Adrenal gland (tissue), 12 donors: ENCODE results near the gene ASXL2. TPM values are rescaled to one million over a fixed set of nuclear protein-coding genes. Genes with fewer than 3 reads are reported as not detected.

Source experiments
- DNase-seq, 7 donors: peaks; one replicate each; pipeline ENCODE4 v3.0.0-alpha.2; 2019 to 2020
- H3K27ac ChIP-seq, 5 donors: fragments of 200-600 bp; sonication (generic) in 4 of 5; 1 replicate in 3 of 5; 2 replicates in 2 of 5; pipeline versions ENCODE4 v1.5.1 to v1.8.0; 2016 to 2020; ENCODE audit warnings: mild to moderate bottlenecking in 1 of 5
- H3K27me3 ChIP-seq: fragments of 200-600 bp; 2 replicates; pipeline ENCODE4 v1.8.0; 2021
- H3K36me3 ChIP-seq, 2 donors: fragments of 200-600 bp; replicated peaks in 1 of 2; 1 replicate in 1 of 2; 2 replicates in 1 of 2; pipeline versions ENCODE4 v1.5.1 to v1.8.0; 2018 to 2022
- H3K4me1 ChIP-seq, 2 donors: fragments of 200-600 bp; replicated peaks in 1 of 2; 1 replicate in 1 of 2; 2 replicates in 1 of 2; pipeline versions ENCODE4 v1.5.1 to v1.8.0; 2018 to 2021
- H3K4me3 ChIP-seq, 4 donors: fragments of 200-600 bp; sonication (generic) in 3 of 4; one replicate each; pipeline ENCODE4 v1.5.1; 2016 to 2018
- H3K9me3 ChIP-seq, 3 donors: fragments of 200-600 bp; sonication (generic) in 1 of 3; replicated peaks in 1 of 3; 1 replicate in 2 of 3; 2 replicates in 1 of 3; pipeline versions ENCODE4 v1.5.1 to v1.8.0; 2016 to 2021
- CTCF ChIP-seq, 6 experiments: fragments of 450-650 bp in 4 of 6; fragments of 200-600 bp in 2 of 6; sonication (generic) in 1 of 6; IDR thresholded peaks; 1 replicate in 5 of 6; 2 replicates in 1 of 6; pipeline versions ENCODE4 v1.5.1 to v1.8.0; 2016 to 2021; ENCODE audit warnings: antibody characterized with exemption in 6 of 6, mild to moderate bottlenecking in 2 of 6, moderate library complexity in 1 of 6
- POLR2A ChIP-seq, 2 donors: fragments of 450-650 bp; IDR thresholded peaks; one replicate each; pipeline ENCODE4 v1.6.1; 2017; ENCODE audit warnings: antibody characterized with exemption in 2 of 2, mild to moderate bottlenecking in 2 of 2, moderate library complexity in 1 of 2
- WGBS, 4 donors: extraction: QIAGEN DNeasy Blood & Tissue Kit in 2 of 4; methylation state at CpG; one replicate each; pipeline versions ENCODE4 v1.1.5 to v1.1.7; 2013 to 2017; 5-methylcytosine and 5-hydroxymethylcytosine counted together
- intact Hi-C, 2 donors: fragments of 100-400 bp; cut with DNase I; formaldehyde crosslinking; loops; one replicate each; pipeline versions ENCODE4 v1.14.1 to v1.15.0; 2022 to 2023
- polyA plus RNA-seq, 3 donors: library from polyadenylated mRNA; stranded (reverse); fragments of 200-250 nt in 2 of 3; fragments of 350-450 nt in 1 of 3; fragmentation: Illumina TruSeq in 1 of 3; extraction: RNeasy Lipid Tissue Mini Kit (QIAGEN cat#74804) in 1 of 3; gene quantifications; one replicate each; pipeline ENCODE4 v1.2.3, GENCODE V29; 2013 to 2014
- total RNA-seq, 9 donors: library from RNA; depleted of rRNA in 4 of 9; stranded (reverse); fragments of >200 nt in 4 of 9; fragments of 120-200 nt in 1 of 9; fragmentation: NEBNext Ultra II Directional in 1 of 9; extraction: Animal tissue kit (Norgen Biotek cat#: 25700) in 1 of 9; gene quantifications; one replicate each; pipeline versions ENCODE4 v1.1.0 to v1.2.4, GENCODE V29; 2013 to 2023
- donor health status: healthy with polysubstance abuse.
- donor health status: Bipolar disorder and iron deficiency.
- donor health status: DM: yes; HTN: yes; CAD: no.
- donor health status: DM: no; HTN: no; CAD: no.
- donor health status: DM: no; HTN: no; CAD: no.
- donor health status: DM: yes; HTN: yes; CAD: no.

ASXL2 gene
- total and polyA plus RNA-seq, 12 donors: 1.4 to 41.8 (median 20.9) TPM

DNA sequence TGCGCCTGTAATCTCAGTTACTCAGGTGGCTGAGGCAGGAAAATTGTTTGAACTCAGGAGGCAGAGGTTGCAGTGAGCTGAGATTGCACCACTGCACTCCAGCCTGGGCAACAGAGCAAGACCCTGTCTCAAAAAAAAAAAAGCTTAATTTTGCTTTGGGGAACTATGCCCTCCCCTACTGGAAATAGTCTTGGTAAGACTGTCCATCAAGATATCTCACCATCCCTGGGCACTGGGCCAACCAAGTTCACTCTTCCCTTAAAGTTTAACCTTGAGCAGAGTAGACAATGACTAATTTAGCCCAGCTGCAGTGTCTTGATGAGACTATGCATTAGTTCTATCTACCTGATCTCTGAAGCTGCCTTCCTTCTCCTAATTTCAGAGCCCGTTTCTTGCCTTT is 44.7 kb downstream of the ASXL2 start:
- TF ChIP-seq CTCF (IDR thresholded peaks at IDR 0.05) (no peak), POLR2A (IDR thresholded peaks at IDR 0.05) (no peak)
- peak overlapping the region in 1 of 5 donors; percentile 5 for H3K27ac ChIP-seq
- no peaks in the 10 kb centered on the region for H3K27me3 ChIP-seq
- intact Hi-C loops: no loop called here
- no peaks in the 10 kb centered on the region for H3K9me3 ChIP-seq
- no peaks in the 10 kb centered on the region for H3K36me3 ChIP-seq
- peaks cover 5 to 27% of the 10 kb centered on the region in 2 donors for H3K4me1 ChIP-seq
- DNase-seq: peak; percentile 77 to 95 (median 89)
- no peak overlapping the region for H3K4me3 ChIP-seq
- WGBS, 4 donors: 73 to 82% (median 79%) methylated on average over 2 of the region's 2 CpGs

DNA sequence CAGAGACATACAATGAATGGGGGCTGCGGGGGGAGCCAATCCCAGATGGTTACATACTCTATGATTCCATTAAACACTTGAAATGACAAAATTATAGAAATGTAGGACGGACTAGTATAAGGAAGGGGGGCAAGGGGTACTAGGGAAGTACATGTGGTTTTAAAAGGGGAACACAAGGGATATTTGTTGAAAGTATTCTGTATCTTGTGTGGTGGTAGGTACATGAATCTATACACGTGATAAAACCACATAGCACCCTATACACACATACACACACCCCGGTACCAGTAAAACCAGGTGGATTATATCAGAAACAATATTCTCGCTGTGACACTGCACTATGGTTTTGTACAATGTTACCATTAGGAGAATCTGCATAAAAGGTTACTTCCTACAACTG is 45.4 kb downstream of the ASXL2 start:
- WGBS, 4 donors: 83 to 97% (median 87%) methylated on average over 5 of the region's 5 CpGs
- intact Hi-C loops: no loop called here
- no peaks in the 10 kb centered on the region for H3K9me3 ChIP-seq
- DNase-seq: no peak
- H3K4me1 ChIP-seq: peaks cover 5 to 27% of the 10 kb centered on the region in 2 donors
- no peak overlapping the region for H3K4me3 ChIP-seq
- H3K27ac ChIP-seq: no peak overlapping the region
- H3K27me3 ChIP-seq: no peaks in the 10 kb centered on the region
- TF ChIP-seq CTCF (IDR thresholded peaks at IDR 0.05) (no peak), POLR2A (IDR thresholded peaks at IDR 0.05) (no peak)
- H3K36me3 ChIP-seq: no peaks in the 10 kb centered on the region

DNA sequence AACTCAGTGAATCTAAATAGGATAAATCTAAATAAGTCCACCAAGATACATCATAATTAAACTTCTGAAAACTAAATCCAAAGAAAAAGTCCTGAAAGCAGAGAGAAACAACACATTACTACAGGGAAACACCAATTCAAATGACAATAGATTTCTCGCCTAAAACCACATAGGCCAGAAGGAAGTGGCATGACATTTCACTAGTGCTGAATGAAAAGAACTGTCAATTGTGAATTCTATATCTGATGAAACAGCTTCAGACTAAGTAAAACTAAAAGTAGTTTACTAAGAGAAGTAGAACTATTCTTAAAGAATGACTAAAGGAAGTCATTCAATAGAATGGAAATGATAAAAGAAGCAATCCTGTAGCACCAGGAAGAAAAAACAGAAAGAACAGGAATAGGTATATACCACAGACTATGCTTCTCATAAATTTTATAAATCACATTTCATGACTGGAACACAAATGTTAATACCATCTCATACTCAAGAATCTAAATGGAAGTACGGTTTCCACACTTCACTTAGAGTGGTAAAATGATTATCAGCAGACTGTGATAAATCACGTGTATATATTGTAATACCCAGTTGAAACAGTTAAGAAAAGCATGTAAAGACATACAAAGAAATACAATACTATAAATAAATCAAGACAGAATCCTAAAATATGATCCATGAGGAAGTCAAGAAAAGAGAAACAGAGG is 46.4 kb downstream of the ASXL2 start:
- Histone ChIP-seq H3K9me3 (no peaks in the 10 kb centered on the region), H3K36me3 (no peaks in the 10 kb centered on the region), H3K27me3 (no peaks in the 10 kb centered on the region), H3K4me3 (no peak overlapping the region), H3K4me1 (peaks cover 5 to 27% of the 10 kb centered on the region in 2 donors), H3K27ac (no peak overlapping the region)
- DNase-seq: no peak
- TF ChIP-seq CTCF (IDR thresholded peaks at IDR 0.05) (no peak), POLR2A (IDR thresholded peaks at IDR 0.05) (no peak)
- intact Hi-C loops: no loop called here
- 82 to 94% (median 93%) methylated on average over 3 of the region's 3 CpGs for WGBS, 4 donors

DNA sequence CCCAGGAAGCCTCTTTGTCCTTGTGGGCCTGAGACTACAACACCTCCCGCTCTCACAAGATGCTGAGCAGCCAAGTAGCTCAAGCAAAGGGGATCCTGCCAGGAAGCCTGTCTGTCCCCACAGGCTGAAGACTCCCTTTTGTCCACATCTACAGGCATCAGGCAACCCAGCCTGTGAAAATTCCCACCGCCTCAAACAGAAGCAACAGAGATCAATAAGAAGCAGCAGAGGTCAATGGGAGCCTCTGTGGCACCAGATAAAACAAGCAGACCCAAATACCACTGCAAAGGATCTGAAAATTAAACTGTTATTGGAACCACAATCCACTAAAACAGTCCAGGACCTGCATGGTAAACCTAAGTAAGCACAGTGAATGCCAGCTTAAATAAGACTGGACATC is 48.5 kb downstream of the ASXL2 start:
- no peak for DNase-seq
- H3K27me3 ChIP-seq: no peaks in the 10 kb centered on the region
- WGBS, 4 donors: 88 to 97% (median 92%) methylated on average over 2 of the region's 2 CpGs
- no peaks in the 10 kb centered on the region for H3K9me3 ChIP-seq
- no peak overlapping the region for H3K27ac ChIP-seq
- no peak overlapping the region for H3K4me3 ChIP-seq
- H3K36me3 ChIP-seq: no peaks in the 10 kb centered on the region
- H3K4me1 ChIP-seq: peaks cover 5 to 16% of the 10 kb centered on the region in 2 donors
- TF ChIP-seq CTCF (IDR thresholded peaks at IDR 0.05) (no peak), POLR2A (IDR thresholded peaks at IDR 0.05) (no peak)
- intact Hi-C loops: no loop called here
